ENCODE results near the gene PM20D1.
"Not testable (repeated sequence)": the region's sequence is repeated elsewhere in the genome, so short reads cannot be mapped to it uniquely, and the experiment has no call there.

The PM20D1 gene

GRCh38 chr1:205824180-205824579, 25.8 kb downstream of the PM20D1 start:
- no peaks in the 10 kb centered on the region for H3K27me3 Mint-ChIP-seq
- no peaks in the 10 kb centered on the region for H3K9me3 Mint-ChIP-seq
- no peak for DNase-seq
- ATAC-seq = peak; percentile 48
- H3K4me1 Mint-ChIP-seq = peaks cover 26% of the 10 kb centered on the region
- no peak overlapping the region for H3K4me3 Mint-ChIP-seq
- H3K27ac Mint-ChIP-seq = no peak overlapping the region
- H3K36me3 Mint-ChIP-seq (ENCODE audit: low read depth) = peaks cover 3% of the 10 kb centered on the region

- ATAC-seq; H3K27me3 Mint-ChIP-seq; H3K36me3 Mint-ChIP-seq (ENCODE audit: low read depth); H3K27ac Mint-ChIP-seq; DNase-seq; H3K4me3 Mint-ChIP-seq; H3K9me3 Mint-ChIP-seq: not testable (repeated sequence)
- peaks cover 28% of the 10 kb centered on the region for H3K4me1 Mint-ChIP-seq
Measured at GRCh38 chr1:205823260-205823659, 26.7 kb downstream of the PM20D1 start.

DNA sequence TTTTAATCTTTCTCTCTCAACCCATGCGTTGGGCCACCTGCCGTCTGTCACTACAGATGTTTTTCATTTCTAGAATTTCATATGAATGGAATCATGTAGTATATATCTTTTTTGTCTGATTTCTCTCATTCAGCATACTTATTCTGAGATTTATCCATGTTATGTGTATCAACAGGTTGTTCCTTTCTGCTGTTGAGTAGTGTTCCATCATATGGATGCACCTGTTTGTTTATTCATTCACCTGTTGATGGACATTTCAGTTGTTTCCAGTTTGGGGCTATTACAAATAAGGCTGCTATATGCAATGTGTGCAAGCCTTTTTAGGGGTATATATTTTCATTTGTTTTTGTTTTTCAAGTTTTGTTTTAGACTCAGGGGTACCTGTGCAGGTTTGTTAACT, 27.5 kb downstream of the PM20D1 start:
- Mint-ChIP-seq H3K4me3 (no peak overlapping the region), H3K36me3 (ENCODE audit: low read depth) (peaks cover 1% of the 10 kb centered on the region), H3K27me3 (no peaks in the 10 kb centered on the region), H3K4me1 (peaks cover 30% of the 10 kb centered on the region), H3K9me3 (no peaks in the 10 kb centered on the region), H3K27ac (no peak overlapping the region)
- ATAC-seq (no peak), DNase-seq (no peak)

- H3K4me1 Mint-ChIP-seq = peaks cover 21% of the 10 kb centered on the region
- no peaks in the 10 kb centered on the region for H3K9me3 Mint-ChIP-seq
- no peak overlapping the region for H3K27ac Mint-ChIP-seq
- no peak overlapping the region for H3K4me3 Mint-ChIP-seq
- ATAC-seq (no peak), DNase-seq (no peak)
- H3K27me3 Mint-ChIP-seq = no peaks in the 10 kb centered on the region
- no peaks in the 10 kb centered on the region for H3K36me3 Mint-ChIP-seq (ENCODE audit: low read depth)
Measured at GRCh38 chr1:205817988-205818387, 31.9 kb downstream of the PM20D1 start.

GRCh38 chr1:205817364-205817763, 32.6 kb downstream of the PM20D1 start:
- no peaks in the 10 kb centered on the region for H3K36me3 Mint-ChIP-seq (ENCODE audit: low read depth)
- H3K27me3 Mint-ChIP-seq = no peaks in the 10 kb centered on the region
- no peak overlapping the region for H3K4me3 Mint-ChIP-seq
- H3K9me3 Mint-ChIP-seq = no peaks in the 10 kb centered on the region
- H3K27ac Mint-ChIP-seq = no peak overlapping the region
- DNase-seq (no peak), ATAC-seq (no peak)
- peaks cover 19% of the 10 kb centered on the region for H3K4me1 Mint-ChIP-seq

DNA sequence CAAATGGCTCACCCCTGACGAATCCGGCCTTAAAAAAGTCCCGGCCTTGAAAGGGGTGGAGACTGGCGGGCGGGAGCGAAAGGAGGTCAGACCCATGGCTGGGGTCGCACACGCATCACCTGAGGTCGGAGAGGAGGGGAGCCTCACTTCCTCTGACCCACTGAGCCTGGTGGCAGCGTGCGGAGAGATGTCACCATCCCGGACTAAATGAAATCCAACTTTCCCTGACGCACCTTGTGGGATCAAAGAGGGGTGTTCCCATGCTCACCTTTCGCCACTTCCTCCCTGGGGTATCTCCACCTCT, 36.2 kb downstream of the PM20D1 start:
- Mint-ChIP-seq H3K4me3 (peak overlapping the region; percentile 93), H3K27ac (peak overlapping the region; percentile 79), H3K36me3 (ENCODE audit: low read depth) (peaks cover 10% of the 10 kb centered on the region), H3K4me1 (peaks cover 51% of the 10 kb centered on the region), H3K9me3 (no peaks in the 10 kb centered on the region), H3K27me3 (no peaks in the 10 kb centered on the region)
- ATAC-seq (no peak), DNase-seq (peak; percentile 49)

DNA sequence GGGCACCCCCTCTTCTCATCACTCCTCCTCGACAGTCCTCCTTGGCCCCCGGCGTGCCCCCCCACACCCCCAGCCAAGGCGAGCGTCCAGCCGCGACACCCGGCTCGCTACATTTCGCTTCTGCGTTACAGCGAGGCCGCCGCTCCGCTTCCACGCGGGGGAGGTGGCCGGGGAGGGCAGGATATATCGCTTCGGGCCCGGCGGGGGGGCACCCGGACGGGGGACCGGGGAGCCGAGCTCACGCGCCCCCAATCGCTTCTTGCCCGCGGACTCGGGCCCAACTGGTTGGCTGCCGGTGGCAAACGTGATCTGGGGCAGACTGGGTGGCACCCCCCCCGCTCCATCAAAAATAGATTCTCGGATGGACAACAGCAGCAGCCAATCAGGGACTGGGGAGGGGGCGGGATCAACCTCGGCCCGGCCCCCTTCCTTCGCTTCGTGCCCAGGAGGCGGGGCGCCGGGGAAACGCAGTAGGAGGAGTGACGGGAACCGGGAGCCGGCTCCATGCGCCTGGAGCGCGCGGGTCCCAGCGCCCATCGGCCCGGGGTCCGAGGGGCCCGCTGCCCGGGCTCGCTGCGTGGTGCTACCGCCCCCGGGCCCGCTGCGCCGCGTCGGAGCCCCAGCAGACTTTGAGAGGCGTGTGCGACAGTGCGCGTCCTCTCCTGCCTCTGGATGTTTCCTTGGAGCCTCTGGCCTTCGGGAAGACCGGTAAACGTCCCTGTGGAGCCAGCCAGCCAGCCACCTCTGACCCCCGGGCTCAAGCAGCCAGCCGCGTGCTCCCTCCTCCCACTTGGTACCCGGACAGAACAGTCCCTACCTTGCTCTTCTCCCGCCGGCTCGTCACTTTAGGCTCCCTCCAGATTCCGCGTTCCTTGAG, 36.8 kb downstream of the PM20D1 start, which contains the start of gene SLC41A1:
Gene SLC41A1 (minus strand): TSS at position 321 of the 877 bp plus-strand sequence. CDS start 2,757 bp downstream, outside the sequence.
- Mint-ChIP-seq H3K27ac (peak within 1 kb of the TSS; percentile 84), H3K27me3 (no peaks in the 10 kb centered on the region), H3K36me3 (ENCODE audit: low read depth) (peaks cover 15% of the 10 kb centered on the region), H3K9me3 (no peaks in the 10 kb centered on the region), H3K4me3 (peak within 1 kb of the TSS; percentile 93), H3K4me1 (peaks cover 54% of the 10 kb centered on the region)
- ATAC-seq (peak; percentile 95), DNase-seq (peak; percentile 91)

DNA sequence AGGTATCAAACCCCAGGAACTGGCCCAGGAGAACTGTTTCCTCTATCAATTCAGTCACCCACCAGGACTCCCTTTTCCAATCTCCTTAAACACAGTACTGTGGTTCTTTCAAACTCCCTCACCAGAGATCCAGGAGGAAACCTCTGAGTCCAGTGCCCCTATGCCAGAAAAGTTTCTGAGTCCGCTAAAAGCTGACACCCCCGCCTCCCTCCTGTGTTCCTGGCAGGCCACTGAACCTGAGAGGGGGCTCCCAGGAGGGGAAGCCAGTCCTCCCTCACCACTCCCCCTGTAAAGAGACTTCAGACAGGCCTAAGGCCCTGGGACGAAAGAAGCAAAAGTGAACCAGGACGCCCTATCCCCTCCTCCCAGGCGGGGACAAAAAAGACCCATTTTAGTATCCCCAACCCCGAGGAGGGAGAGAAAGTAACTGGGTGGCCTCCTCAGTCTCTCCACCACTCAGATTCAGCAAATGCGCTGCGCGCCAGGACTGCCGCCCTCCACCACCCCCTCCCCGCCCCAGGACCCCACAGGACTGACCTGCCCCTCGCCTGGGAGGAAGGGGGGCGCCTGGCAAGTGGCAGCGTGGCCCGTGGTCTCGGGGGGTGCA, 37.6 kb downstream of the PM20D1 start:
- H3K27ac Mint-ChIP-seq = peak overlapping the region; percentile 84
- DNase-seq = peak; percentile 23

DNA sequence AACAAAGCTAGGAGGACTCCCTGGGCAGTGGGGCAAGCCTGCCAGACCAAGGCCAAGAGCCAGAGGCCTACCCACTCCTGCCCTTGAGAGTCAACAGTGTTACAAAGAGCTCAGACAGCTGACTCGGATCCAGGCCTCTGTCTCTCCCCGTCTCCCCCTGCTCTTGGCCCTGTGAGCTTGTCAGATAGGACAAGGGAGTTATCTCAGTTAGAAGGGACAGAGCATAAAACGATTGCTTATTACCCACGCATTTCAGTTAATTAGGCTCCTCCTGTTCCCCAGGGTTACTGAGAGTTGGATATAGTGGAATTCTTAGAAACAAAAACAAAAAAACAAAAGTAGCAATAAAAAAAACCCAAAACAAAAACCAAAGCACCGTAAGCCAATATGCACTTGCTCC, 38.3 kb downstream of the PM20D1 start:
- no peaks in the 10 kb centered on the region for H3K9me3 Mint-ChIP-seq
- ATAC-seq (no peak), DNase-seq (no peak)
- peaks cover 23% of the 10 kb centered on the region for H3K36me3 Mint-ChIP-seq (ENCODE audit: low read depth)
- H3K27me3 Mint-ChIP-seq = no peaks in the 10 kb centered on the region
- peaks cover 64% of the 10 kb centered on the region for H3K4me1 Mint-ChIP-seq
- H3K27ac Mint-ChIP-seq = peak overlapping the region; percentile 84
- H3K4me3 Mint-ChIP-seq = peak overlapping the region; percentile 93

More for the DNA sequence above, 37.6 kb downstream of the PM20D1 start:
- peak overlapping the region; percentile 93 for H3K4me3 Mint-ChIP-seq
- peaks cover 19% of the 10 kb centered on the region for H3K36me3 Mint-ChIP-seq (ENCODE audit: low read depth)
- H3K4me1 Mint-ChIP-seq = peaks cover 57% of the 10 kb centered on the region
- H3K9me3 Mint-ChIP-seq = no peaks in the 10 kb centered on the region
- H3K27me3 Mint-ChIP-seq = no peaks in the 10 kb centered on the region
- ATAC-seq = peak; percentile 16

DNA sequence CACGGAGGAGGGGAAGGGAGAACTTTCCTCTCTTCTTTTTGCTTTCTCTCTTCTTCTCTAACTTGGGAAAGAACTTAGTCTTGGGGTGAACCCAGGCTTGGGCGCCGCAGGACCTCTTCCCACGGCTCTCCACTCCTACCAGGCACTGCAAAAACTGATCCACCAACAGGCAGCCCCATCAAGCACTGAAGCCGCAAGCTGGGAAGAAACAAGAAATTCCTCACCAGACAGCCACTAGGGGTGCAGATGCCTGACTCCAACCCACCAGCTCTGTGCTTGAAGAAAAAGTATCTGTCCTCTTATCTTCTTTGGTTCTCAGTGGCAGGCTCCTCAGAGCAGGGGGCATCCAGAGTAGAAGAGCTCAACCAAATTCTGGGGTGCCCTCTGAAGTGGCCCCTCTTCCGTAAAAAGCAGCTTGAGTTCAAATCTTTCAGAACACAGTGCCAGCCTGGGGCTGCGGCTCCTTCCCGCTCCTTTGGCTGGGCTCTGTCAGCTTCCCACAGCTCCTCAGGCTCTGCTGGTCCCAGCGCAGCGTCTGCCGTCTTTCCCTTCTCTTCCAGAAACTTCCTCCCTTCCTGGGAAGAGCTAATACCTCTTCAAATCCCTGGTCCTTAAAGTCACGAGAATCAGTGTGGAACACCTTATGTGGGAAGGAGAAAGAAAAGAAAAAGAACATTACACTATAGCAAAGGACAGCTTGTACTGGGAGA, 39.3 kb downstream of the PM20D1 start:
- no peaks in the 10 kb centered on the region for H3K27me3 Mint-ChIP-seq
- DNase-seq = no peak
- no peaks in the 10 kb centered on the region for H3K9me3 Mint-ChIP-seq
- H3K36me3 Mint-ChIP-seq (ENCODE audit: low read depth) = peaks cover 25% of the 10 kb centered on the region
- no peak overlapping the region for H3K4me3 Mint-ChIP-seq
- H3K4me1 Mint-ChIP-seq = peaks cover 74% of the 10 kb centered on the region
- ATAC-seq = no peak
- H3K27ac Mint-ChIP-seq = no peak overlapping the region

DNA sequence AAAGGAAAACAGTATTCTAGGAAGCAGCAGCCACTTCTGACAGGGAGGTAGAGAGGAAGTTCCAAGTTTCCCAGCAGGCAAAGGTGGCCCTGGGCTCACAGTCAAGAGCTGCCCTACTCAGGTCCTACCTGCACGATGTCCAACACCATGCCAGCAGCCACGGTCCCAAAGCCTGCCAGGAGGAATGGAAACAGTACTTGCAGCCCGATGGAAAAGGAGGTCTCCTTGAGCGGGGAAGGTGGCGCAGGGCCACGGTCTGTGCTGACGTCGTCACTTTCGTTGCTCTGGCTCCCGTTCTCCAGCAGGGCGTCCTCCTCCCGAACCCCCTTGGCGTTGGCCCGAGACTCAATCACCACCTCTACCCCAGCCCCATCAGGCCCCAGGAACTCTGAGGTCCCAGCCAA, 40.0 kb downstream of the PM20D1 start:
- H3K4me1 Mint-ChIP-seq = peaks cover 81% of the 10 kb centered on the region
- H3K9me3 Mint-ChIP-seq = no peaks in the 10 kb centered on the region
- H3K36me3 Mint-ChIP-seq (ENCODE audit: low read depth) = peaks cover 25% of the 10 kb centered on the region
- DNase-seq = no peak
- H3K27ac Mint-ChIP-seq = no peak overlapping the region
- H3K27me3 Mint-ChIP-seq = no peaks in the 10 kb centered on the region
- ATAC-seq = no peak
- no peak overlapping the region for H3K4me3 Mint-ChIP-seq

GRCh38 chr1:205809469-205809868, 40.5 kb downstream of the PM20D1 start:
- no peaks in the 10 kb centered on the region for H3K9me3 Mint-ChIP-seq
- ATAC-seq (no peak), DNase-seq (no peak)
- no peaks in the 10 kb centered on the region for H3K27me3 Mint-ChIP-seq
- peak overlapping the region; percentile 27 for H3K4me3 Mint-ChIP-seq
- peaks cover 25% of the 10 kb centered on the region for H3K36me3 Mint-ChIP-seq (ENCODE audit: low read depth)
- H3K4me1 Mint-ChIP-seq = peaks cover 81% of the 10 kb centered on the region
- no peak overlapping the region for H3K27ac Mint-ChIP-seq

GRCh38 chr1:205805082-205805711, 44.7 kb downstream of the PM20D1 start:
- Mint-ChIP-seq H3K27ac (peak overlapping the region; percentile 89), H3K36me3 (ENCODE audit: low read depth) (peaks cover 18% of the 10 kb centered on the region), H3K9me3 (no peaks in the 10 kb centered on the region), H3K27me3 (no peaks in the 10 kb centered on the region), H3K4me3 (peak overlapping the region; percentile 68), H3K4me1 (peaks cover 59% of the 10 kb centered on the region)
- peak; percentile 83 for ATAC-seq
- peak; percentile 72 for DNase-seq

DNA sequence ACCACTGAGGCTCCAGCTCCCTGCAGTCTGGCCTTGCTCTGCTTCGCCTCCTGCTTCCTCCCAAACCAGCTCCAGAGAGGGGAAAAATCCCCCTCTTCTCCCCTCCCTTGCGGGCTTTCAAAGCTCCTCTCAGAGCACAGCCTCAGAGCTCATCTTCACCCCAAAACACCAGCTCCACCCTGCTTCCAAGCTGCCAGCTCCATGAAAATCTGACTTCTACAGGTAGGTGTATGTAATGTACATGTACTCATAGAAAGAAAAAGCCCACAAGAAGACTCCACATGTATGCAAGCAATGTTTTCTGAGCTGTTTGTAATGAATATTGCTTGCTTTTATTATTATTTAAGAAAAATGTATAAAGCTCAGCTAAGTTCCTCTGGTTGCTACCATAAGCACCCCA, 45.3 kb downstream of the PM20D1 start:
- peak overlapping the region; percentile 68 for H3K4me3 Mint-ChIP-seq
- peaks cover 53% of the 10 kb centered on the region for H3K4me1 Mint-ChIP-seq
- DNase-seq (no peak), ATAC-seq (no peak)
- peaks cover 20% of the 10 kb centered on the region for H3K36me3 Mint-ChIP-seq (ENCODE audit: low read depth)
- peak overlapping the region; percentile 89 for H3K27ac Mint-ChIP-seq
- no peaks in the 10 kb centered on the region for H3K9me3 Mint-ChIP-seq
- no peaks in the 10 kb centered on the region for H3K27me3 Mint-ChIP-seq
